HepG2 (cell line): Measurements from ENCODE around the gene ESR2. TPM values are rescaled to one million over a fixed set of nuclear protein-coding genes. Genes with fewer than 3 reads are reported as not detected.

ENCODE experiments used
- ATAC-seq: fragments of 200-7000 bp; cut with Tn5 transposase; 3 replicates; pipeline ENCODE4 v1.9.1; 2020; ENCODE audit warnings: mild to moderate bottlenecking, moderate library complexity
- BruUV-seq: library from RNA; stranded (reverse); fragments of 400-500 nt; replicated peaks from 2 replicates; lab custom pipeline; 2021; lab: Mats Ljungman, UMichigan
- CTCF ChIA-PET: fragments of 300-600 bp; formaldehyde crosslinking; extraction: SDS; loops from one replicate; lab custom pipeline; 2021; ENCODE audit warnings: low total read pairs, inconsistent platforms, low intra/inter-chr PET ratio; lab: Yijun Ruan, JAX
- POLR2A ChIA-PET: fragments of 350-600 bp; sonication (Branson Sonifier 250); formaldehyde crosslinking; loops from one replicate; lab custom pipeline; 2020; ENCODE audit warnings: antibody characterized with exemption, inconsistent platforms; lab: Yijun Ruan, JAX
- DNase-seq: peaks from one replicate; pipeline ENCODE4 v3.0.0-alpha.2; 2015; ENCODE audit warnings: low spot score
- FAIRE-seq: peaks from 3 replicates; lab custom pipeline; 2011; peaks lifted over from hg19 to GRCh38; lab: Jason Lieb, UNC
- H2AFZ ChIP-seq: one replicate; pipeline ENCODE4 v1.6.1; 2011; ENCODE audit warnings: low read length, inconsistent platforms
- H3K27ac ChIP-seq: fragments of 300-600 bp; 3 replicates; pipeline ENCODE4 v1.8.0; 2011; ENCODE audit warnings: mixed run types, mild to moderate bottlenecking, mixed read lengths, low read length, inconsistent platforms; ENCODE audit not compliant: insufficient read depth; ENCODE audit errors: extremely low read length
- H3K27me3 ChIP-seq, 2 experiments: fragments of 200-600 bp in 1 of 2; 2 replicates in 1 of 2; 3 replicates in 1 of 2; pipeline versions ENCODE4 v1.6.0 to v1.8.0; 2011; ENCODE audit warnings: low read length in 2 of 2, mild to moderate bottlenecking in 2 of 2, moderate library complexity in 2 of 2, inconsistent platforms in 1 of 2; ENCODE audit not compliant: insufficient read depth in 2 of 2, control insufficient read depth in 1 of 2
- H3K36me3 ChIP-seq, 2 experiments: fragments of 200-600 bp in 1 of 2; replicated peaks in 1 of 2; 2 replicates in 1 of 2; 3 replicates in 1 of 2; pipeline versions ENCODE4 v1.5.1 to v1.8.0; 2011; ENCODE audit warnings: low read length in 2 of 2, inconsistent platforms in 1 of 2; ENCODE audit not compliant: insufficient read depth in 2 of 2, control insufficient read depth in 1 of 2
- H3K4me1 ChIP-seq: 2 replicates; pipeline ENCODE4 v1.5.1; 2012; ENCODE audit warnings: low read length, inconsistent platforms; ENCODE audit not compliant: insufficient read depth
- H3K4me2 ChIP-seq: 2 replicates; pipeline ENCODE4 v1.6.0; 2011; ENCODE audit warnings: low read depth, low read length, inconsistent platforms
- H3K4me3 ChIP-seq, 3 experiments: fragments of 200-600 bp in 1 of 3; sonication (generic), shearing (Covaris generic) in 1 of 3; replicated peaks in 1 of 3; 2 replicates each; pipeline ENCODE4 v1.5.1; 2011 to 2016; ENCODE audit warnings: low read length in 3 of 3, inconsistent platforms in 2 of 3, low read depth in 2 of 3, mild to moderate bottlenecking in 2 of 3, control low read depth in 1 of 3, mixed read lengths in 1 of 3; ENCODE audit not compliant: insufficient read depth in 1 of 3
- H3K79me2 ChIP-seq: one replicate; pipeline ENCODE4 v1.6.1; 2011; ENCODE audit warnings: low read length, inconsistent platforms; ENCODE audit not compliant: insufficient read depth
- H3K9ac ChIP-seq: 2 replicates; pipeline ENCODE4 v1.6.0; 2011; ENCODE audit warnings: mild to moderate bottlenecking, low read depth, low read length, inconsistent platforms; ENCODE audit not compliant: insufficient read depth
- H3K9me3 ChIP-seq: 2 replicates; pipeline ENCODE4 v1.5.1; 2012; ENCODE audit warnings: mild to moderate bottlenecking, low read length
- H4K20me1 ChIP-seq: 2 replicates; pipeline ENCODE4 v1.6.0; 2011; ENCODE audit warnings: inconsistent platforms, mild to moderate bottlenecking, low read length, moderate library complexity; ENCODE audit not compliant: insufficient read depth
- AGO1 ChIP-seq: fragments of 200-400 bp; formaldehyde crosslinking; IDR thresholded peaks from 2 replicates; pipeline ENCODE4 v1.6.1; 2017; ENCODE audit warnings: mild to moderate bottlenecking, low read depth, low read length, moderate library complexity; ENCODE audit not compliant: poor library complexity, severe bottlenecking
- ELF3 ChIP-seq: IDR thresholded peaks from 2 replicates; pipeline ENCODE4 v1.6.1; 2016; ENCODE audit warnings: missing genetic modification reagents, missing compliant biosample characterization
- MLLT10 ChIP-seq: sonication (generic); formaldehyde crosslinking; IDR thresholded peaks from 2 replicates; pipeline ENCODE4 v1.4.0; 2020; ENCODE audit warnings: missing genetic modification reagents
- PPARG ChIP-seq: conservative IDR thresholded peaks from 2 replicates; pipeline ENCODE4 v1.6.1; 2016; ENCODE audit warnings: missing biosample characterization, missing genetic modification reagents
- SALL1 ChIP-seq: sonication (generic); formaldehyde crosslinking; IDR thresholded peaks from 2 replicates; pipeline ENCODE4 v1.8.0; 2022; ENCODE audit warnings: mild to moderate bottlenecking, missing genetic modification reagents
- SOX5 ChIP-seq: IDR thresholded peaks from 2 replicates; pipeline ENCODE4 v1.6.1; 2016; ENCODE audit warnings: borderline replicate concordance
- SYNCRIP ChIP-seq: fragments of 200-400 bp; formaldehyde crosslinking; IDR thresholded peaks from 2 replicates; pipeline ENCODE4 v1.6.1; 2018; ENCODE audit warnings: mild to moderate bottlenecking, low read depth, low read length; ENCODE audit not compliant: insufficient read depth
- ZFP1 ChIP-seq: IDR thresholded peaks from 2 replicates; pipeline ENCODE4 v1.6.1; 2016
- ZNF12 ChIP-seq: sonication (generic); formaldehyde crosslinking; IDR thresholded peaks from 2 replicates; pipeline ENCODE4 v1.5.0; 2020; ENCODE audit warnings: missing genetic modification reagents
- ZNF556 ChIP-seq: sonication (generic); formaldehyde crosslinking; IDR thresholded peaks from 2 replicates; pipeline ENCODE4 v1.4.0; 2020; ENCODE audit warnings: mild to moderate bottlenecking, missing genetic modification reagents, borderline replicate concordance
- ZNF577 ChIP-seq: sonication (generic); formaldehyde crosslinking; IDR thresholded peaks from 2 replicates; pipeline ENCODE4 v1.4.0; 2020; ENCODE audit warnings: mild to moderate bottlenecking, low read depth, missing genetic modification reagents, borderline replicate concordance
- ZNF605 ChIP-seq: sonication (generic); formaldehyde crosslinking; IDR thresholded peaks from 2 replicates; pipeline ENCODE4 v1.8.0; 2022; ENCODE audit warnings: mild to moderate bottlenecking, missing genetic modification reagents
- ZNF619 ChIP-seq: sonication (generic); formaldehyde crosslinking; IDR thresholded peaks from 2 replicates; pipeline ENCODE4 v1.4.0; 2020; ENCODE audit warnings: mild to moderate bottlenecking, missing genetic modification reagents
- WGBS: methylation state at CpG from one replicate; pipeline ENCODE4 v1.1.6; 2017; ENCODE audit warnings: low lambda C conversion rate; 5-methylcytosine and 5-hydroxymethylcytosine counted together
- in situ Hi-C: cut with HindIII; loops from 2 replicates; pipeline ENCODE4 v1.10.0; 2017; ENCODE audit warnings: low pct_unique_long_range_greater_than_20kb; ENCODE audit not compliant: extremely low pct_ligation_motif_present
- intact Hi-C: fragments of 100-400 bp; cut with micrococcal nuclease; formaldehyde crosslinking; loops from one replicate; pipeline ENCODE4 v1.10.0; 2022; ENCODE audit not compliant: unreplicated experiment
- polyA plus RNA-seq, 8 experiments: library from polyadenylated mRNA; depleted of rRNA in 3 of 8; stranded (reverse) in 7 of 8; unstranded in 1 of 8; fragments of >200 nt; fragmentation: Illumina TruSeq in 4 of 8; extraction: Trizol in 4 of 8; gene quantifications; 2 replicates each; pipeline versions ENCODE4 v1.2.1 to v1.2.3, GENCODE V29; 2011 to 2016; ENCODE audit warnings: low read depth in 4 of 8, missing spikeins in 1 of 8, mixed read lengths in 1 of 8; ENCODE audit not compliant: insufficient read depth in 1 of 8
- total RNA-seq, 5 experiments: library from RNA; depleted of rRNA; stranded (reverse); fragments of >200 nt; fragmentation: Illumina TruSeq; extraction: Trizol; gene quantifications; 2 replicates each; pipeline ENCODE4 v1.2.3, GENCODE V29; 2016; ENCODE audit warnings: low read depth in 1 of 5
- TF ChIP-seq, protein P1 (sequence below), 2 experiments: fragments of 450-650 bp in 1 of 2; sonication (generic) in 1 of 2; formaldehyde crosslinking; IDR thresholded peaks; 2 replicates each; pipeline versions ENCODE4 v1.5.0 to v1.8.0; 2020 to 2022; ENCODE audit warnings: mild to moderate bottlenecking in 1 of 2, missing genetic modification reagents in 1 of 2
- TF ChIP-seq, protein P2 (sequence below): IDR thresholded peaks from 2 replicates; pipeline ENCODE4 v1.6.1; 2018; ENCODE audit warnings: missing genetic modification reagents, mild to moderate bottlenecking, missing compliant biosample characterization
- TF ChIP-seq, protein P3 (sequence below): sonication (generic); formaldehyde crosslinking; IDR thresholded peaks from 2 replicates; pipeline ENCODE4 v1.5.1; 2020; ENCODE audit warnings: missing genetic modification reagents, mild to moderate bottlenecking, borderline replicate concordance

The ESR2 gene
- total and polyA plus RNA-seq, 2 of the 13 experiments (the other 11 are each of a cell fraction or from before 2014, with no cell fraction given): 0.01 to 0.04 TPM

DNA sequence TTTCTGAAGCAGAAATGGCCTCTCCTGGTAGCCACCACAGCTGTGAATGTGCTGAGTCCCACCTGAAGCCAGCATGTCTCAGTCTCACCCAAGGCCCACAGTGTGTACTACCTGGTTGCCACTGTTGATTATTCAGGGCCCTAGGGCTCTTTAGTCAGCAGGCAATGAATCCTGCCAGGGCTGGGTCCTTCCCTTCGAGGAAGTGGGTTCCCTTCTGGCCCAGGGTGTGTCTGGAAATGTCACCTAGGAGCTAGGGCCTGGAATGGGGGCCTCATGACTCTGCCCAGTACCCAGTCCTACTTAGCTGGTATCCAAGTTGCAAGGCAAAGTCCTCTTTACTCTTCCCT, 234.0 kb downstream of the ESR2 start:
- H3K27ac ChIP-seq: no peak overlapping the region
- H3K4me2 ChIP-seq: no peak overlapping the region
- ATAC-seq: no peak; the same call in 1 of the 3 replicates
- no peaks in the 10 kb centered on the region for H3K79me2 ChIP-seq
- CTCF ChIA-PET: no interaction called here
- TF ChIP-seq ZNF619 (CRISPR knock-in tag) (no peak), SOX5 (CRISPR knock-in tag) (no peak), SALL1 (no peak), SYNCRIP (no peak), ELF3 (CRISPR knock-in tag) (no peak), ZNF12 (no peak), ZNF605 (CRISPR knock-in tag) (no peak), ZNF556 (CRISPR knock-in tag) (no peak), PPARG (CRISPR knock-in tag) (no peak), ZFP1 (CRISPR knock-in tag) (no peak), MLLT10 (CRISPR knock-in tag) (no peak), ZNF577 (CRISPR knock-in tag) (no peak), AGO1 (no peak)
- TF ChIP-seq, protein P1, sequence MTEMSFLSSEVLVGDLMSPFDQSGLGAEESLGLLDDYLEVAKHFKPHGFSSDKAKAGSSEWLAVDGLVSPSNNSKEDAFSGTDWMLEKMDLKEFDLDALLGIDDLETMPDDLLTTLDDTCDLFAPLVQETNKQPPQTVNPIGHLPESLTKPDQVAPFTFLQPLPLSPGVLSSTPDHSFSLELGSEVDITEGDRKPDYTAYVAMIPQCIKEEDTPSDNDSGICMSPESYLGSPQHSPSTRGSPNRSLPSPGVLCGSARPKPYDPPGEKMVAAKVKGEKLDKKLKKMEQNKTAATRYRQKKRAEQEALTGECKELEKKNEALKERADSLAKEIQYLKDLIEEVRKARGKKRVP (CRISPR knock-in tag; IDR thresholded peaks at IDR 0.05): no peak
- TF ChIP-seq, protein P2, sequence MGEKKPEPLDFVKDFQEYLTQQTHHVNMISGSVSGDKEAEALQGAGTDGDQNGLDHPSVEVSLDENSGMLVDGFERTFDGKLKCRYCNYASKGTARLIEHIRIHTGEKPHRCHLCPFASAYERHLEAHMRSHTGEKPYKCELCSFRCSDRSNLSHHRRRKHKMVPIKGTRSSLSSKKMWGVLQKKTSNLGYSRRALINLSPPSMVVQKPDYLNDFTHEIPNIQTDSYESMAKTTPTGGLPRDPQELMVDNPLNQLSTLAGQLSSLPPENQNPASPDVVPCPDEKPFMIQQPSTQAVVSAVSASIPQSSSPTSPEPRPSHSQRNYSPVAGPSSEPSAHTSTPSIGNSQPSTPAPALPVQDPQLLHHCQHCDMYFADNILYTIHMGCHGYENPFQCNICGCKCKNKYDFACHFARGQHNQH (CRISPR knock-in tag): no peak
- TF ChIP-seq, protein P3, sequence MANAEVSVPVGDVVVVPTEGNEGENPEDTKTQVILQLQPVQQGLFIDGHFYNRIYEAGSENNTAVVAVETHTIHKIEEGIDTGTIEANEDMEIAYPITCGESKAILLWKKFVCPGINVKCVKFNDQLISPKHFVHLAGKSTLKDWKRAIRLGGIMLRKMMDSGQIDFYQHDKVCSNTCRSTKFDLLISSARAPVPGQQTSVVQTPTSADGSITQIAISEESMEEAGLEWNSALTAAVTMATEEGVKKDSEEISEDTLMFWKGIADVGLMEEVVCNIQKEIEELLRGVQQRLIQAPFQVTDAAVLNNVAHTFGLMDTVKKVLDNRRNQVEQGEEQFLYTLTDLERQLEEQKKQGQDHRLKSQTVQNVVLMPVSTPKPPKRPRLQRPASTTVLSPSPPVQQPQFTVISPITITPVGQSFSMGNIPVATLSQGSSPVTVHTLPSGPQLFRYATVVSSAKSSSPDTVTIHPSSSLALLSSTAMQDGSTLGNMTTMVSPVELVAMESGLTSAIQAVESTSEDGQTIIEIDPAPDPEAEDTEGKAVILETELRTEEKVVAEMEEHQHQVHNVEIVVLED: no peak
- TF ChIP-seq, all 625 proteins: peak for 0
- H4K20me1 ChIP-seq: no peaks in the 10 kb centered on the region
- no peaks in the 10 kb centered on the region for H3K9me3 ChIP-seq
- peaks cover 12% of the 10 kb centered on the region for H3K4me1 ChIP-seq
- in situ Hi-C loops (no loop called here), intact Hi-C loops (no loop called here)
- POLR2A ChIA-PET: no interaction called here
- DNase-seq: no peak
- WGBS: no CpG with 5 or more reads among the region's 1 CpG
- H3K9ac ChIP-seq: no peak overlapping the region
- no peak overlapping the region for H3K4me3 ChIP-seq
- no peaks in the 10 kb centered on the region for H3K27me3 ChIP-seq
- FAIRE-seq: no peak
- H3K36me3 ChIP-seq: no peaks in the 10 kb centered on the region
- no TSS peak for BruUV-seq
- no peak overlapping the region for H2AFZ ChIP-seq
